Measurements from ENCODE around the gene APBB1. TPM values are rescaled to one million over a fixed set of nuclear protein-coding genes. Genes with fewer than 3 reads are reported as not detected.

APBB1 gene
- total RNA-seq, 1 experiment from 2014 or later, result 34.8 TPM

- no peak overlapping the region for H3K14ac ChIP-seq (ENCODE audit: insufficient read depth, low read length)
- no peak overlapping the region for H2AFZ ChIP-seq (ENCODE audit: low read length)
- no peak overlapping the region for H2BK120ac ChIP-seq (ENCODE audit: low read depth, low read length, poor library complexity, severe bottlenecking)
- no peak overlapping the region for H3K23ac ChIP-seq (ENCODE audit: insufficient read length, low read depth, low read length)
- Mint-ChIP-seq H3K9me3 (no peaks in the 10 kb centered on the region), H3K27me3 (ENCODE audit: low read depth) (peaks cover 2% of the 10 kb centered on the region; the same call in 1 of the 2 replicates), H3K4me1 (peaks cover 0 to 3% of the 10 kb centered on the region in 2 experiments; a peak in 1 of 4 replicates), H3K4me3 (no peak overlapping the region), H3K27ac (no peak overlapping the region), H3K36me3 (ENCODE audit: insufficient read depth in 1 of 3, low read depth in 3 of 3) (no peaks in the 10 kb centered on the region)
- H2BK15ac ChIP-seq (ENCODE audit: low read depth, low read length), result no peak overlapping the region
- no peak overlapping the region for H3T11ph ChIP-seq (ENCODE audit: low read length)
- no CpG with 5 or more reads among the region's 12 CpGs for WGBS (ENCODE audit: extremely low coverage, insufficient read length, low lambda C conversion rate)
- DNase-seq, result no peak
- no peaks in the 10 kb centered on the region for H4K20me1 ChIP-seq (ENCODE audit: control insufficient read depth, insufficient read depth, insufficient read length)
- no peak overlapping the region for H3K27ac ChIP-seq (ENCODE audit: insufficient read length, low read depth, low read length)
- H4K91ac ChIP-seq (ENCODE audit: insufficient read length, low read depth, low read length), result no peak overlapping the region
- H4K5ac ChIP-seq (ENCODE audit: insufficient read length, low read depth, low read length), result no peak overlapping the region
- no peak for TF ChIP-seq CTCF (conservative IDR thresholded peaks at IDR 0.05)
- no peaks in the 10 kb centered on the region for H3K27me3 ChIP-seq (ENCODE audit: insufficient read depth, low read length)
- no peaks in the 10 kb centered on the region for H3K23me2 ChIP-seq (ENCODE audit: insufficient read length, low read depth, low read length, poor library complexity, severe bottlenecking)
- no peak overlapping the region for H3K56ac ChIP-seq (ENCODE audit: insufficient read length, low read depth, low read length)
- H3K4ac ChIP-seq (ENCODE audit: low read depth, low read length), result no peak overlapping the region
- H2AK5ac ChIP-seq (ENCODE audit: insufficient read length, low read length), result no peak overlapping the region
- no peaks in the 10 kb centered on the region for H3K79me2 ChIP-seq (ENCODE audit: insufficient read depth, low read length)
- no peaks in the 10 kb centered on the region for H3K4me1 ChIP-seq (ENCODE audit: insufficient read depth, low read length)
- H2BK12ac ChIP-seq (ENCODE audit: insufficient read length, low read depth, low read length), result no peak overlapping the region
- no peak overlapping the region for H2BK20ac ChIP-seq (ENCODE audit: low read depth, low read length, poor library complexity, severe bottlenecking)
- no peak overlapping the region for H3K4me2 ChIP-seq (ENCODE audit: insufficient read depth, insufficient read length, low read length)
- no peaks in the 10 kb centered on the region for H3K79me1 ChIP-seq (ENCODE audit: insufficient read depth, low read depth, low read length, poor library complexity, severe bottlenecking)
- H3K9ac ChIP-seq (ENCODE audit: extremely low read depth, insufficient read length, low read length), result no peak overlapping the region
- H3K18ac ChIP-seq (ENCODE audit: insufficient read length, low read depth, low read length), result no peak overlapping the region
- H4K8ac ChIP-seq (replicated peaks; ENCODE audit: insufficient read length, low read depth, low read length), result no peak overlapping the region
- H2BK5ac ChIP-seq (ENCODE audit: insufficient read length, low read length), result no peak overlapping the region
- H3K9me3 ChIP-seq (ENCODE audit: control insufficient read depth, low read depth, low read length), result no peaks in the 10 kb centered on the region
Observed at GRCh38 chr11:6437423-6437822, 18.5 kb upstream of the APBB1 start.

All from H9 (cell line).